Measurements from ENCODE around the gene ASAP2. TPM values are rescaled to one million over a fixed set of nuclear protein-coding genes. Genes with fewer than 3 reads are reported as not detected.

The ASAP2 gene
- polyA plus RNA-seq, 1 donor (not counting 4 experiments of a cell fraction or from before 2014, with no cell fraction given), result 54.2 TPM

DNA sequence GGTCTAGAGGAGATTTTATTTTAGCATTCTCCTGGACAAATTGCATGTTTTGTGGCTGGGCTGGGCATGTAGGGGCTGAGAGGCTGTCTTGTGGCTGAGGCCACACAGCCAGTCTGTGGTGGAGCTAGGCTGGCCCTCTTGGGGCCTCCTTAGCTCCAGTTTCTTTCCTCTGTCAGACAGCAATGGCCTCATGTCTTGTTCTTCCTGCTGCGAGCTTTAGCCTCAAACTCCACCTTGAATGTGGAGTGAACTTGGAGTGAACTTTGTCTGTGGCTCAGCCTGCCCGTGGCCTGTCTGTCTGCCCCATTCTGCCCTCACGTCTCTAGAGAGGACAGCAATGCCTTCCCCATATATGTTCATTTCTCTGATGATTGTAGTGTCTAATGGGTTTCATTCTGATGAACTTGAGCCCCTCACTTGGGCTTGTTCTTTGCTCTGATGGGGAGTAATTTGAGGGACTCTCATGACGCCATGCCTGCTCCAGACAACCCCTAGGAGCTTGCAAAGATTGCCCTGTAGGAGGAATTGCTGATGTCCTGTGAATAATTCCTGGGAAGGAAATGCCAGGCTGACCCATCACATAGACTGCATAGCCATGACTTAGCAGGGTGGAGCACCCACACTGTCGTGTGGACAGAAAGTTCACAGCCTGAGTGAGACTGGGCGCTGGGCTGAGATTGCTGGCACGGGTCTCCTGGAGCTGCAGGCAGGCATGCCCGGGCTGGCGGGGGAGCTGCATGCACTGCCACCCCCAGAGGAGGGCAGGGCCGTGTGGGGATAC is 42.6 kb downstream of the ASAP2 start:
- TF ChIP-seq EZH2 (IDR thresholded peaks at IDR 0.05; ENCODE audit: low read length), result no peak
- TF ChIP-seq, protein P1, sequence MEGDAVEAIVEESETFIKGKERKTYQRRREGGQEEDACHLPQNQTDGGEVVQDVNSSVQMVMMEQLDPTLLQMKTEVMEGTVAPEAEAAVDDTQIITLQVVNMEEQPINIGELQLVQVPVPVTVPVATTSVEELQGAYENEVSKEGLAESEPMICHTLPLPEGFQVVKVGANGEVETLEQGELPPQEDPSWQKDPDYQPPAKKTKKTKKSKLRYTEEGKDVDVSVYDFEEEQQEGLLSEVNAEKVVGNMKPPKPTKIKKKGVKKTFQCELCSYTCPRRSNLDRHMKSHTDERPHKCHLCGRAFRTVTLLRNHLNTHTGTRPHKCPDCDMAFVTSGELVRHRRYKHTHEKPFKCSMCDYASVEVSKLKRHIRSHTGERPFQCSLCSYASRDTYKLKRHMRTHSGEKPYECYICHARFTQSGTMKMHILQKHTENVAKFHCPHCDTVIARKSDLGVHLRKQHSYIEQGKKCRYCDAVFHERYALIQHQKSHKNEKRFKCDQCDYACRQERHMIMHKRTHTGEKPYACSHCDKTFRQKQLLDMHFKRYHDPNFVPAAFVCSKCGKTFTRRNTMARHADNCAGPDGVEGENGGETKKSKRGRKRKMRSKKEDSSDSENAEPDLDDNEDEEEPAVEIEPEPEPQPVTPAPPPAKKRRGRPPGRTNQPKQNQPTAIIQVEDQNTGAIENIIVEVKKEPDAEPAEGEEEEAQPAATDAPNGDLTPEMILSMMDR (optimal IDR thresholded peaks at IDR 0.05 in 1 of 3, IDR thresholded peaks at IDR 0.05 in 1 of 3, conservative IDR thresholded peaks at IDR 0.05 in 1 of 3; ENCODE audit: extremely low read depth in 1 of 3, insufficient read depth in 2 of 3, low read length in 3 of 3), result peak in 1 of 3 experiments; percentile 24
- no peaks in the 10 kb centered on the region for H3K27me3 ChIP-seq (ENCODE audit: control insufficient read depth, extremely low read depth, insufficient read depth, low read length)
- H2AFZ ChIP-seq (ENCODE audit: control insufficient read depth, low read length), result no peak overlapping the region
- peak; percentile 80 for FAIRE-seq
- no peaks in the 10 kb centered on the region for H3K9me3 ChIP-seq (ENCODE audit: control insufficient read depth, low read depth, low read length)
- no peaks in the 10 kb centered on the region for H4K20me1 ChIP-seq (ENCODE audit: control insufficient read depth, extremely low read depth, insufficient read depth, low read length)
- H3K9ac ChIP-seq (ENCODE audit: control insufficient read depth, extremely low read depth, insufficient read depth, low read length), result peak overlapping the region; percentile 60
- dilution Hi-C loops (cut with MboI; ENCODE audit: extremely low pct_ligation_motif_present, low sequenced_read_pairs), result no loop called here
- no peak for DNase-seq (ENCODE audit: low read depth, low spot score)
- H3K9me1 ChIP-seq (ENCODE audit: control insufficient read depth, extremely low read depth, insufficient read depth, low read length), result no peaks in the 10 kb centered on the region
- peak overlapping the region; percentile 87 for H3K27ac ChIP-seq (ENCODE audit: control insufficient read depth, insufficient read depth, low read length)
- peaks cover 0 to 14% of the 10 kb centered on the region in 2 experiments for H3K36me3 ChIP-seq (ENCODE audit: control insufficient read depth in 2 of 2, extremely low read depth in 1 of 2, insufficient read depth in 2 of 2, low read length in 2 of 2)
- peaks cover 81% of the 10 kb centered on the region for H3K79me2 ChIP-seq (ENCODE audit: control insufficient read depth, insufficient read depth, low read length)
- H3K4me2 ChIP-seq (ENCODE audit: control insufficient read depth, extremely low read depth, insufficient read depth, low read depth, low read length), result peak overlapping the region; percentile 86
- peak overlapping the region in 1 of 3 experiments; percentile 47 for H3K4me3 ChIP-seq (ENCODE audit: control insufficient read depth in 2 of 3, extremely low read depth in 1 of 3, insufficient read depth in 2 of 3, low read depth in 1 of 3, low read length in 3 of 3)
- H3K4me1 ChIP-seq (ENCODE audit: control insufficient read depth, extremely low read depth, insufficient read depth, low read length), result peaks cover 85% of the 10 kb centered on the region

DNA sequence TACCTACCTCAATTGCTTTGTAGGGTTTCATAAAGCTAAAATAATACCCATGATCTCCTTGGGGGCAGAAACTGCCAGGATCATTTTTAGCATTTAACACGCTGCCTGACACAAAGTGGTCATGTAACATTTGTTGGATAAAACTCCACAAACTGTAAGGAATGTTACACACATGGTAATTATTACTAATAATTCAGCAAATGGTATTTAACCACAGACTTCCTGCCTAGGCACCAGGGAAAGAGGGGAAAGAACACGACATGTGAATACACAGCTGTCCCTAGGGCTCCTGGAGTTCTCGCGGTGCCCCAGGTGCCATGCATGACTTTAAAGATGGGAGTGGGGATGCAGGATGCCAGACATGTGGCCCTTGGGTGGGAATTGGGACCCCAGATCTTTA is 43.5 kb downstream of the ASAP2 start:
- TF ChIP-seq, protein P1 (optimal IDR thresholded peaks at IDR 0.05 in 1 of 3, IDR thresholded peaks at IDR 0.05 in 1 of 3, conservative IDR thresholded peaks at IDR 0.05 in 1 of 3; ENCODE audit: extremely low read depth in 1 of 3, insufficient read depth in 2 of 3, low read length in 3 of 3), result no peak
- no peak for TF ChIP-seq EZH2 (IDR thresholded peaks at IDR 0.05; ENCODE audit: low read length)
- dilution Hi-C loops (cut with MboI; ENCODE audit: extremely low pct_ligation_motif_present, low sequenced_read_pairs), result no loop called here

More for the DNA sequence above, 43.5 kb downstream of the ASAP2 start:
- no peak for DNase-seq (ENCODE audit: low read depth, low spot score)
- H3K4me2 ChIP-seq (ENCODE audit: control insufficient read depth, extremely low read depth, insufficient read depth, low read depth, low read length), result peak overlapping the region; percentile 86
- H3K9ac ChIP-seq (ENCODE audit: control insufficient read depth, extremely low read depth, insufficient read depth, low read length), result peak overlapping the region; percentile 60
- peaks cover 79% of the 10 kb centered on the region for H3K79me2 ChIP-seq (ENCODE audit: control insufficient read depth, insufficient read depth, low read length)
- H3K27ac ChIP-seq (ENCODE audit: control insufficient read depth, insufficient read depth, low read length), result peak overlapping the region; percentile 87
- FAIRE-seq, result peak; percentile 13
- H3K4me1 ChIP-seq (ENCODE audit: control insufficient read depth, extremely low read depth, insufficient read depth, low read length), result peaks cover 83% of the 10 kb centered on the region
- H3K36me3 ChIP-seq (ENCODE audit: control insufficient read depth in 2 of 2, extremely low read depth in 1 of 2, insufficient read depth in 2 of 2, low read length in 2 of 2), result peaks cover 0 to 20% of the 10 kb centered on the region in 2 experiments
- H4K20me1 ChIP-seq (ENCODE audit: control insufficient read depth, extremely low read depth, insufficient read depth, low read length), result no peaks in the 10 kb centered on the region
- peak overlapping the region in 2 of 3 experiments; percentile 5 to 47 for H3K4me3 ChIP-seq (ENCODE audit: control insufficient read depth in 2 of 3, extremely low read depth in 1 of 3, insufficient read depth in 2 of 3, low read depth in 1 of 3, low read length in 3 of 3)
- H2AFZ ChIP-seq (ENCODE audit: control insufficient read depth, low read length), result no peak overlapping the region
- H3K9me3 ChIP-seq (ENCODE audit: control insufficient read depth, low read depth, low read length), result no peaks in the 10 kb centered on the region
- no peaks in the 10 kb centered on the region for H3K9me1 ChIP-seq (ENCODE audit: control insufficient read depth, extremely low read depth, insufficient read depth, low read length)
- no peaks in the 10 kb centered on the region for H3K27me3 ChIP-seq (ENCODE audit: control insufficient read depth, extremely low read depth, insufficient read depth, low read length)
